Cortex of kidney (tissue), 1 donor: ENCODE results near the gene PHRF1.

Experiments
- DNase-seq: peaks from one replicate; lab custom pipeline; 2025; lab: John Stamatoyannopoulos, UW

PHRF1 gene

GRCh38 chr11:575996-576768, at the start of gene PHRF1:
Gene PHRF1 (plus strand): TSS chr11:576470. CDS start chr11:581513, 5,043 bp downstream.
- DNase-seq, result no peak

GRCh38 chr11:528166-528814, 48.0 kb upstream of the PHRF1 start:
- no peak for DNase-seq

GRCh38 chr11:528815-529727, 47.2 kb upstream of the PHRF1 start:
- no peak for DNase-seq

- no peak for DNase-seq
Measured at GRCh38 chr11:529728-530411, 46.4 kb upstream of the PHRF1 start.

GRCh38 chr11:530960-531831, 45.1 kb upstream of the PHRF1 start:
- no peak for DNase-seq

- no peak for DNase-seq
Measured at GRCh38 chr11:531919-532526, 44.2 kb upstream of the PHRF1 start.

GRCh38 chr11:532527-532985, 43.7 kb upstream of the PHRF1 start:
- no peak for DNase-seq

GRCh38 chr11:532986-533585, 43.2 kb upstream of the PHRF1 start:
- no peak for DNase-seq

- no peak for DNase-seq
Measured at GRCh38 chr11:533586-534395, 42.5 kb upstream of the PHRF1 start.

- DNase-seq, result no peak
Measured at GRCh38 chr11:534396-535209, 41.7 kb upstream of the PHRF1 start.

GRCh38 chr11:535210-535518, 41.1 kb upstream of the PHRF1 start:
- DNase-seq, result no peak

- DNase-seq, result no peak
Measured at GRCh38 chr11:535519-536454, 40.5 kb upstream of the PHRF1 start, which contains the start of gene HRAS. Gene HRAS (minus strand): TSS chr11:535576.

- DNase-seq, result no peak
Measured at GRCh38 chr11:536841-537621, 39.2 kb upstream of the PHRF1 start, which contains the start of gene LRRC56. Gene LRRC56 (plus strand): TSS chr11:537527. CDS start chr11:540685, 3,158 bp downstream.

- no peak for DNase-seq
Measured at GRCh38 chr11:537622-538430, 38.4 kb upstream of the PHRF1 start.

GRCh38 chr11:538431-539051, 37.7 kb upstream of the PHRF1 start:
- no peak for DNase-seq
